ES-I3 (cell line): ENCODE data around the gene SETD3.

Experiments used
- H3K36me3 ChIP-seq: 2 replicates; pipeline ENCODE4 v1.6.1; 2013; ENCODE audit warnings: mild to moderate bottlenecking, low read length, control low read depth, moderate library complexity; ENCODE audit not compliant: insufficient read depth
- H3K4me1 ChIP-seq: 2 replicates; pipeline ENCODE4 v1.6.1; 2013; ENCODE audit warnings: mild to moderate bottlenecking, control low read depth, low read length; ENCODE audit not compliant: insufficient read depth
- H3K9ac ChIP-seq: 2 replicates; pipeline ENCODE4 v1.6.1; 2013; ENCODE audit warnings: low read depth, mild to moderate bottlenecking, low read length, moderate library complexity
- H3K9me3 ChIP-seq: 2 replicates; pipeline ENCODE4 v1.6.1; 2013; ENCODE audit warnings: mild to moderate bottlenecking, low read length, moderate library complexity; ENCODE audit not compliant: control insufficient read depth, insufficient read depth

The SETD3 gene

DNA sequence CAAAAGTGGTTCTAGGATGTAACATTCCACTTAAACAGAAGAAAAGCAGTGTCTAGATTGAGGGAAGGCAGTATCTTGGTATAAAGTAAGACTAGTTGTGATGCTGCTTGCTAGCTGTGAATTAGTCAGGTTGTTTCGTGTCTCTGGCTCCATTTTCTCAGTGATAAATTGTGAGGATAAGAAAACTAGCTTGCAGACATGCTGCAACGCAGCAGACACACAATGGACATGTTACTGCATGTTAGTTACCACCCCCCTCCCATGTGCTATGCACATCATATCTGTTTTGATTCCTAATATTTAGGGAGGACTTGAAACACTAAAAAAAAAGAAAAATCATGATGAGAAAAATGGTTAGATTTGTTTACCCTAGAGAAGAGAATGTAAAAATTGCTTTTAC is 3.4 kb upstream of the SETD3 start:
- Histone ChIP-seq H3K36me3 (no peaks in the 10 kb centered on the region), H3K4me1 (peaks cover 5% of the 10 kb centered on the region), H3K9ac (no peak overlapping the region), H3K9me3 (no peaks in the 10 kb centered on the region)

DNA sequence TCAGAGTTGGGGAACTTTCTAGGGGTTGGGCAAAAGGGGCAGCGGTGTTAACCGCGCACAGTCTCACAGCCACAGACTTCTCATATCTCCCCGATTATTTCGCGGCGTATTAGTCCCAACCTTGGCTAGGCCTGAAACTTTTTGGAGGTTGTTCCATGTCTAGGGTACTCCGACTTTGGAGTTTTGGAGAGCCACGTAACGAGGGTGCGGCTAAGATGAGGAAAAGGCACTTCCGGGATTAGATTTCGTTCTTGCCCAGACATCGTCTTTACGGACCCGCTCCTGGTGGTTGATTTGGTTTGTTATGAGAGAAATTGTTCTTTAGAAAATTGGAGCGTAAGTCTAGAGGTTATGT is 1.1 kb upstream of the SETD3 start:
- H3K36me3 ChIP-seq, result no peaks in the 10 kb centered on the region
- peak overlapping the region; percentile 91 for H3K9ac ChIP-seq
- H3K9me3 ChIP-seq, result no peaks in the 10 kb centered on the region
- peaks cover 8% of the 10 kb centered on the region for H3K4me1 ChIP-seq

DNA sequence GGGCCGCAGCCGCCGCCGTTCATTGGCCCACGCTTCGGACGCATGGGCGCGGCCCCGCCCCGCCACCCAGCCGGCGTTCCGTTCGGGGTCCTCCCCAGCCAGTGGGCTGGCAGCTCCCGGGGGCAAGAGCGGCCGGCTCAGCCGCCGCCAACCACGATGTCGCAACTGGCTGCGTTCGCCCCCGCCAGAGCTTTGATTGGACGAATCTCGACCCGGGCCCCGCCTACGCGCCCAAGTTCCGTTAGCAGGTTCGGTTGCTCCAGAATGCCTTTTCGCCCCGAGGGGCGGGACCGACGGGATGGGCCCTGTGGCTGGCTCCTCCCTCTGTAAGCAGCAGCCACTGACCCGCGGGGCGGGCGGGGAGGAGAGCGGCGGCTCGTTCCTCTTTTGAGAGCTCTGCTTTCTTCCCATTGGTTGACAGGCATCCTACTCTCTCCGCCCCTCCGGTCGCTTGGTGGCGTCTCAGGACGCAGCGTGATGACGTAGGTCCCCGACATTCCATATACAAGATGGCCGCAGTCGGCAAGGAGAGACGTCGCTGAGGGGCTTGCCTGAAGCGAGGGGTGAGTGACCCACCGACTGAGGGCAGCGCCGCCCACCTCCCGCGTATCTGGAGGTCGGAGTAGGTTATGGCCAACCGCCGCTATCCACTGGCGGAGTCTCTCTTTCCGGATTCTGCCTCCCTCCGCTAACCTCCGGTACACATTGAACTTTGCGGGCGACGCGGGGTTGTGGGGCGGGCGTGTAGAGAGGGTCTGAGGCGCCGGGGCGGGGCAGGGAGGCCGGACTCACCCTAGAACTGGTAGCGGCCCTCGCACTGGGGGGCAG is 472 bp upstream of the SETD3 start, which contains the start of gene CCNK:
Gene CCNK (plus strand): TSS at position 493 of the 828 bp plus-strand sequence. CDS start 11,269 bp downstream, outside the sequence.
- Histone ChIP-seq H3K4me1 (peaks cover 8% of the 10 kb centered on the region), H3K36me3 (no peaks in the 10 kb centered on the region), H3K9me3 (no peaks in the 10 kb centered on the region), H3K9ac (peak within 1 kb of the TSS; percentile 91)

DNA sequence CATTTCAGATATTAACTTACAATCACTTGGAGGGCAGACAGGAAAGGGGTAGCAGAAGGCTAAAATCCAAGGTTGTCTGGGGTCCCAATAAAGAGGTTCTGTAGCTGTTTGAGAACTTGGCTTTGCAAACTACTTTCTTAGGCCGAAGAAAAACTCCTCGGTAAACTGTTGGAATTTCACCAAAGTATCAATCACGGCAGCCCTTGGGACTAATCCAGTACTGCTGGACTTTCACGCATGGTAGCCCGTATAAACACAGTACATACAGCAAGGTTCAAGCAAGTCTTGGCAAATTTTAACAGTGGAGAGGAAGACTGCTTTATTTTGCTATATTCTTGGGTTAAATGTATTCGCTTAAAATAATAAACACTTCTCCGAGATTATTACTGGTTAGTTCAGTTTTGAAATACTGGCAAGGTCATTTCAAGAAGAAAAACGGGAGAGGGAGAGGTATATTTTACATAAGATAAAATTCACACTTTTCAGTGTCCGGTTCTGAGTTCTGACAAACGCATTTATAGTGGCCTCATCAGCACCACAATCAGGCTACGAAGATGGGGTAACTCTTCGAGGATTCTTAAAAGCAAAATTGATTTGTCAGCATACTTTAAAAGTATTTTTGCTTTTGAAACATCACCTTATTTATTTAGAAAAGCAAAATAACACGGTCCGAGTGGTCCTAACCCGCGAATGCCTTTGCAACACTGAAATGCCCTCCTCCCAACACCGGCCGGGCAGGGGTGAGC is 1.3 kb downstream of the SETD3 start:
- H3K9ac ChIP-seq, result peak overlapping the region; percentile 64
- no peaks in the 10 kb centered on the region for H3K9me3 ChIP-seq
- peaks cover 19% of the 10 kb centered on the region for H3K4me1 ChIP-seq
- no peaks in the 10 kb centered on the region for H3K36me3 ChIP-seq

DNA sequence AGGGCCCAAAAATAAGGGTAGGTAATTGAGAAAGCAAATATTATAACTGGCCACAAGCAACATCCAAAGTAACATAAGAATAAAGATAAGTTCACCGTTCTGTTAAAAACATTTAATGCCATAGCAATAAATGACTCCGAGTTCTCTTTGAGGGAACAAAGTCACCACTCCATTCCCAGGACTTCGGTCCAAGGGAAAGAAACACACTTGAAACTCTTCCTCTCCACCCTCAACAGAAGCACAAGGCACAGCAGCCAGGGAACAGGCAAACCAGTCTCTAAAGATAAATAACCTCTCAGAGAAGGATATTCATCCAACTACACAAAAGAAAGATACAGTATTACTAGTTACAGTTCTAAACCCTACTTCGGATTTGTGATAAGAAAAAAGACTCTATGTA is 2.5 kb downstream of the SETD3 start:
- Histone ChIP-seq H3K36me3 (no peaks in the 10 kb centered on the region), H3K4me1 (peaks cover 26% of the 10 kb centered on the region), H3K9ac (no peak overlapping the region), H3K9me3 (no peaks in the 10 kb centered on the region)

DNA sequence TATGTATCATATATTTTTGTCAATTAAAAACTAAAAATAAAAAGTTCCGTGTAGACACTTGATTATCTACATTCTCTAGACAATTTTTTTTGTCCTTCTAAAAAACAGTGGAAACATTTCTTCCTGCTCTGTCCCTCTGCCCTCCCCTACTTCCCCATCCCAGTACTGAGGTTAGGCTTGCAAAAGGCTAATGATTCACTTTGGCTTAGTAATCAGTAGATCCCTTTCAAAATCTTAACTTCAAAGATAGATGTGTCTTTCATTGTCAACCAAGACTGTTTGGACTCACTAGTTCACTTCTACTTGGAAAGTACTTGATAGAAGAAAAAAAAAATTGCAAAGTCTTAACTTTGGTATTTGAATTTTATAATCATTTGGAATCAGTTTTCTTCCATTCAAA is 3.8 kb downstream of the SETD3 start:
- H3K9me3 ChIP-seq, result no peaks in the 10 kb centered on the region
- no peak overlapping the region for H3K9ac ChIP-seq
- no peaks in the 10 kb centered on the region for H3K36me3 ChIP-seq
- H3K4me1 ChIP-seq, result peaks cover 26% of the 10 kb centered on the region

DNA sequence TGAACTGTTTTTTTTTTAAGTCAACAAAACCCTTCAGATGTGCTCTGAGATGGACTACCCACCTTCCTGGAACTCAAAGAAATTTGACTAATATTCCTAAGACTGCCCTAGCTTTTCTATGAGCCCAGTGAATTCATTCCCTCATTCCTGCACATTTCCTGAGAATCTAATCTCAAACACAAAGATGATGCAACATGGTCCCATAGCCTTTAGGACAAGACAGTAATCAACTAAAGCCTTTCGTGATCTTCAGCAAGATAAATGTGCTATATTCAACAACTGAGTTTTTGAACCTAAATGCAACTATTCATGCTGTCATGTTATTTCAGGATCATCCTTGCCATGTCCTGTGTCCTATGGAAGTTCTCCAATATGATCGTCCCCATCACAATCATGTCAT is 5.0 kb downstream of the SETD3 start:
- peaks cover 26% of the 10 kb centered on the region for H3K4me1 ChIP-seq
- no peaks in the 10 kb centered on the region for H3K36me3 ChIP-seq
- H3K9me3 ChIP-seq, result no peaks in the 10 kb centered on the region
- no peak overlapping the region for H3K9ac ChIP-seq

DNA sequence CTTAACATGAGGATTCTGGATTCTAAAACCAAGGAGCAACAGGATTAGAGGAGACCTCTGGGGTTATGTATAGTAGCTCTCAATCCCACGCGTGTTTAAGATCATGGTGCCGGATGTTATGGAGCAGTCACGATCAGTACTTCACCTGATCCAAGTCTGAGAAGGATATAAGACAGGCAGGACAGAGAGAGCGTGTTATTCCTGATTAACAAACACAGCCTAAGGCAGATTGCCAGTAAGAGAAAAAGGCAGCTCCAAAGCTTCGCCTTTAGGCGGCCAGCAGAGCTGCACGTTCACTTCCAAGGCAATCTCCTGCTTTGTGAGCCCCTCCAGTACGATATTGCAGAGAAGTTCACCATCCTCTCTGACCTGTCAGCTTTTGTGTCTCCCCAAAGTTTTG is 5.5 kb downstream of the SETD3 start:
- Histone ChIP-seq H3K4me1 (peaks cover 26% of the 10 kb centered on the region), H3K9ac (no peak overlapping the region), H3K9me3 (no peaks in the 10 kb centered on the region), H3K36me3 (no peaks in the 10 kb centered on the region)

DNA sequence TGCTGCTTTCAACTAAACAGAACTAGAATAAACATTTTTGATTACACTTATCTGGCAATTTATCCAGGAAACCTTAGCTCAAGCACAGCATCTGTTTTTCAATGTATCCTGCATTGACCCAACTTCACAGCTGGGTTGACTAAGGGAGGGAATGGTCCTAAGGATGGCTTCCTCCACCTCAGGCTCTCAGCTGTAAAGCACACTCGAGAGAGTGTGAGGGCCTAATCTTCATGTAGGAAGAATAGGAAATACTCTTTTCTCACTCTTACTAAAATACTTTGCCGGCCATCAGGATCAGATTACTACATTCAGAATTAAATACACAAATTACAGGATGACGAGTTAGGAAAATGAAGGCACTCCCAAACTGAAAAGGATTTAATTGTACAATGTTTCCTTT is 7.2 kb downstream of the SETD3 start:
- H3K9ac ChIP-seq, result no peak overlapping the region
- no peaks in the 10 kb centered on the region for H3K9me3 ChIP-seq
- H3K4me1 ChIP-seq, result peaks cover 21% of the 10 kb centered on the region; the same call in 1 of the 2 replicates
- no peaks in the 10 kb centered on the region for H3K36me3 ChIP-seq

DNA sequence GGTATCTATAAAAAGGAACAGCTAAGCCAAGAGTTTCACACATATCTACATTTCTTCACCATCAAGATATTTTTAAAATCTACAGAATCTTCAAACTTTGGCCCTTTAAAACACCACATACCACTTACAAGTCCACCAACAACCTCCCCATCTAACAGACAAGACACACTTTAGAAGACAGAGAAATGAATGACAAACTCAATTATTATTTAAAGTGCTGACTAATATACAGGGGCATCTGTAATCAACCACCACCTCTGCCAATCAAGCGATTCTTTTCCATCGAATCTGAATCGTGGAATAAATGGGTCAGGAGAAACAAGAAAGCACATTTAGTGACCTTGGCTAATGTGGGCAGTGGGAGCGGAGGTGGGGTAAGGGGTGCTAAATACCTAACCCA is 7.7 kb downstream of the SETD3 start:
- H3K9ac ChIP-seq, result no peak overlapping the region
- H3K9me3 ChIP-seq, result no peaks in the 10 kb centered on the region
- H3K36me3 ChIP-seq, result no peaks in the 10 kb centered on the region
- peaks cover 21% of the 10 kb centered on the region; the same call in 1 of the 2 replicates for H3K4me1 ChIP-seq

DNA sequence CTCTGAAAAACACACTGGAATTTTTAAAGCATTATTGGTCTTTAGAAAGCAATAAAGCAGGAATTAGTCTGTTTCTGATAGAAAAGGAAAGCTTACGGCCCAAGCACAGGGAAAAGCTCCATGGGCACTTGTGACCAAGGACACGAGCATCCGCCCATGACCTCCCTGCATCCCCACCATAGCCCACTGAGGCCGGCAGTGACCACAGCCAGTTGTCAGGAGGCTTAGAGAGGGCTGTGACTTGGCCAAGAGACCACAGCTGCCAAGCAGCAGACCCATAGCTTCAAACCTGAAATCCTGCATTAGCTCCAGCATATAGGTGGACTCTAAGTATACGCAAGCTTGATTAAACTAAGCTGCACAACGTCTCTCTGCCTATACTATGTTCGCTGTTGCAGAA is 8.9 kb downstream of the SETD3 start:
- H3K36me3 ChIP-seq, result no peaks in the 10 kb centered on the region
- no peaks in the 10 kb centered on the region for H3K9me3 ChIP-seq
- no peak overlapping the region for H3K9ac ChIP-seq
- H3K4me1 ChIP-seq, result peaks cover 21% of the 10 kb centered on the region

DNA sequence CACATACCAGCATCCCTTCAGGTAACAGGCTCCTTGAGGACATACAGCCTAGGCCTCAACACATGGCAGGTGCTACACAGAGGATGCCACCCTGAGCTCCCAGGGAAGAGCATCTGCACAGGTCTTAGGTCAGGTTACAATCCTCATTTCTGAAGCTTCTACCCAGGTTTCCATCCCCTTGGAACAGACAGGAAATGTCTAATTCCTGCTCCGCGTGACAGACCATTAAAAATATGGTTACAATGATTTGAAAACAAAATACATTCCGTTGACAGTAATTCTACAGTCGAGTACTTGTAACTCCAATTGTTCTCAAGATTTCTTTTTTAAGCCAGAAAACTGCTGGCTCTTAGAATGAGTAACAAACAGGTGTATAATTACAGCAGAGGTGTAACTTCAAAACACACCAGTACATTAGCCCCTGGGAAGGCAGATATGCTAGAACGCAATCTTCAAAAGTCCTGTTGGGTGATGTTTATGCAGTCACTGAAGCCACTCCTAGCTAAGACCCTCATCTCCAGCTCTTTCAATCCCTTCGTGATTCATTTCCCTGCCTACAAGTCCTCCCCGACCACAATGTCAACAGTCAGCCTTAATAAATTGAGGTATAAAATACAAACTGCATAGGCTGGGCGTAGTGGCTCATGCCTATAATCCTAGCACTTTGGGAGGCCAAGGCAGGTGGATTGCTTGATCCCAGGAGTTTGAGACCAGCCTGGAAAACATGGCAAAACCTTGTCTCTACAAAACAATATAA is 11.6 kb downstream of the SETD3 start:
- Histone ChIP-seq H3K36me3 (no peaks in the 10 kb centered on the region), H3K9ac (no peak overlapping the region), H3K9me3 (no peaks in the 10 kb centered on the region), H3K4me1 (peaks cover 9% of the 10 kb centered on the region)

DNA sequence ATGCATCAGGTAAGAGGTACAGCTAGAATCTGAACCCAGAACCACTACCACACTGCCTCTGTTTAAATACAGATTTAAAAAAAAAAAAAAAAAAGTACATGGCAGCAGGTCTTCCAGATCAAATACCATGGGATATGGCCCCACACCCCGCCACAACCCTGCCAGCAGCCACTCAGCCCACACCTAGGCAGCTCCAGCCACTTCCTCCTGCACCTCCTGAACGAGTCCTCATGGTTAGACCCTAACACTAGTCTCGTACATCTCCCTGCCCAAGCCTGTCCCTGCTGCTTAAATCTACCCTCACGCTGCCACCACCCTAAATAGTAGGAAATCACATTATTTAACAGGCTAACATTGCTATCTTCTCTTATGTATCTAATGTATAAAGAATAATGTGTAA is 12.6 kb downstream of the SETD3 start:
- Histone ChIP-seq H3K9ac (no peak overlapping the region), H3K4me1 (peaks cover 8% of the 10 kb centered on the region), H3K9me3 (no peaks in the 10 kb centered on the region), H3K36me3 (no peaks in the 10 kb centered on the region)

DNA sequence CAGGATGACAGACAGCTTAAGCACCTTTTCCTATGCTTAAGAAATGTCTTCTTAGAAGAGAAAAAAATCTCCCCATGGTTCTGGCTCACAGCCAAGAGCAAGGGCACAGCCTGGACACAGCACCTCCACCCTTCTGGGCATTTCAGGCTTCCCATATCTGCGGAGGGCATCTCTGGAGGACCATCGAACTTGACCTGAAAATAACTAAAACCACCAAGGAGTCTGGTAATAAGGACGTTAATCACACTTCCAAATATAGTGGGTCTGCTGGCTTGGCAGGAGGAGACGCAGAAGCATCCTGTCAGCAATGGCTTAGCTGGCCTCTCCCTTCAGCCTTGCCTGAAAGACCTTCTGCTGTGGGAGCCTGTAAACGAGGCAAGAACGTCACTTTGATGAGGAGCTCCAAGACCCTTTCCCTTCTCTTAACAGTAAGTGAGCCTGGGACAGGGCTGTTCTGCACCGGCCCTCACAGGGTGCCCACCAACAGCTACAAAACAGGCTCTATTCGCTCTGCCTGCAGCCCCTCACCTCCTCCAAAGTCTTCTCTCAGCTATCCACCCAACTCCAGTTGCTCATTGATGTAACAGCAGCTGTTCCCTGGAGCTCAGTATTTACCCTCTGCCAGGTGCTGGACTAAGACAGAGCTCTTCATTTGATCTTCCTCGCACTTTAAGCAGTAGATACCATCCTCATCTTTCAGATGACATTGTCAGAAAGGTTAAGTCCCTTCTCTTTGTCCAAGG is 13.2 kb downstream of the SETD3 start:
- Histone ChIP-seq H3K9me3 (no peaks in the 10 kb centered on the region), H3K4me1 (peaks cover 12% of the 10 kb centered on the region), H3K36me3 (peaks cover 1% of the 10 kb centered on the region; the same call in 1 of the 2 replicates), H3K9ac (no peak overlapping the region)
